Naive B cell (primary cell): ENCODE data around the gene MAST2. TPM values are rescaled to one million over a fixed set of nuclear protein-coding genes. Genes with fewer than 3 reads are reported as not detected.
A peak's percentile ranks its signal among the peaks of the same experiment; 100 is the strongest.

Experiments used
- ATAC-seq, 2 donors: fragments of 150-1000 bp; cut with Tn5 transposase; 2 replicates each; pipeline ENCODE4 v1.10.0; 2021; ENCODE audit warnings: low read depth in 2 of 2, mild to moderate bottlenecking in 2 of 2, moderate library complexity in 2 of 2
- DNase-seq: peaks from one replicate; pipeline ENCODE4 v3.0.0; 2022
- H3K27ac Mint-ChIP-seq, 6 donors: one replicate each; pipeline ENCODE4 v1.8.0; 2020 to 2022; ENCODE audit warnings: mild to moderate bottlenecking in 6 of 6, mixed read lengths in 6 of 6, moderate library complexity in 5 of 6, inconsistent platforms in 2 of 6
- H3K27me3 Mint-ChIP-seq, 3 donors: one replicate each; pipeline ENCODE4 v1.8.0; 2021 to 2022; ENCODE audit warnings: mixed read lengths in 3 of 3, mild to moderate bottlenecking in 1 of 3
- H3K36me3 Mint-ChIP-seq, 2 donors: one replicate each; pipeline ENCODE4 v1.8.0; 2020 to 2022; ENCODE audit warnings: mixed read lengths in 2 of 2, inconsistent platforms in 1 of 2, mild to moderate bottlenecking in 1 of 2
- H3K4me1 Mint-ChIP-seq, 3 donors: one replicate each; pipeline ENCODE4 v1.8.0; 2020 to 2022; ENCODE audit warnings: mixed read lengths in 3 of 3, inconsistent platforms in 1 of 3, mild to moderate bottlenecking in 1 of 3, moderate library complexity in 1 of 3
- H3K4me3 Mint-ChIP-seq, 8 donors: one replicate each; pipeline ENCODE4 v1.8.0; 2020 to 2022; ENCODE audit warnings: mild to moderate bottlenecking in 8 of 8, mixed read lengths in 8 of 8, moderate library complexity in 8 of 8, inconsistent platforms in 2 of 8
- H3K9me3 Mint-ChIP-seq, 7 donors: one replicate each; pipeline ENCODE4 v1.8.0; 2020 to 2022; ENCODE audit warnings: mixed read lengths in 7 of 7, mild to moderate bottlenecking in 5 of 7, inconsistent platforms in 2 of 7, moderate library complexity in 1 of 7
- polyA plus RNA-seq, 6 donors: library from polyadenylated mRNA; unstranded; fragments of 300-500 nt; fragmentation: Illumina TruSeq; gene quantifications; one replicate each; pipeline ENCODE4 v1.2.3, GENCODE V29; 2021; ENCODE audit warnings: low read depth in 6 of 6

Gene MAST2
- polyA plus RNA-seq, 6 donors from 2014 or later = 0.86 to 5.1 (median 3.2) TPM; not detected in 1

- Mint-ChIP-seq H3K36me3 (peaks cover 0 to 8% of the 10 kb centered on the region in 2 donors), H3K4me3 (no peak overlapping the region), H3K4me1 (no peaks in the 10 kb centered on the region), H3K27me3 (no peaks in the 10 kb centered on the region), H3K9me3 (peaks cover 0 to 1% (median 0%) of the 10 kb centered on the region in 7 donors), H3K27ac (no peak overlapping the region)
- ATAC-seq (no peak), DNase-seq (no peak)
Measured at GRCh38 chr1:46027788-46028573, 224.6 kb downstream of the MAST2 start.

DNA sequence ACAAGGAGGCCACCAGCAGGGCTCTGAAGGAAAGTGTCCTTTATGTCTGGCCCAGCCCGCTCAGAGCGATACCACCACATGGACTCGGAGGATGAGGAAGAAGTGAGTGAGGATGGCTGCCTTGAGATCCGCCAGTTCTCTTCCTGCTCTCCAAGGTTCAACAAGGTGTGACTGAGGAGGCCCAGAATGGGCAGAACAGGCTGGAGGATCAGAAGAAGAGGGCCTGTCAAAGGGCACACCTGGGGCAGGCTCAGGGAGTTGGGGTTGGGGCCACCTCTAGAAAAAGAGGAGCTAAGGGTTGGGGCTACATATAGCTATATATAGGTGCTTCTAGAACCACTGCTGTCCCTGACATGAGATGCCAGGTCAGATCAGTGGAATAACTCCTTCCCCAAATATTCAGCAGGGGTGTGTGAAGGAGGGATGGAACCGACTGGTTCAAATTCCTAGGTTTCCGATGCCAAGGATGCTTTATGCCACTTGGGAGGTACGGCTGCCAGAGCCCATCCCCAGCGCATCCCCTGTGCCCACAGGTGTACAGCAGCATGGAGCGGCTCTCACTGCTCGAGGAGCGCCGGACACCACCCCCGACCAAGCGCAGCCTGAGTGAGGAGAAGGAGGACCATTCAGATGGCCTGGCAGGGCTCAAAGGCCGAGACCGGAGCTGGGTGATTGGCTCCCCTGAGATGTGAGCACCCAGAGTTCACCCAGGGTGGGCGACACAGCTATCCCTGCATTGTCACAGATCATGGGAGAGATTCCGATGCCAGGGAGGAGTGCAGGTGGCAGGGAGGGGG, 226.9 kb downstream of the MAST2 start:
- Mint-ChIP-seq H3K27ac (peak overlapping the region in 1 of 6 donors; percentile 84), H3K27me3 (no peaks in the 10 kb centered on the region), H3K9me3 (peaks cover 0 to 1% (median 0%) of the 10 kb centered on the region in 7 donors), H3K36me3 (no peaks in the 10 kb centered on the region), H3K4me1 (no peaks in the 10 kb centered on the region), H3K4me3 (no peak overlapping the region)
- no peak for ATAC-seq
- DNase-seq = no peak

- Mint-ChIP-seq H3K9me3 (peaks cover 0 to 1% (median 0%) of the 10 kb centered on the region in 7 donors), H3K27ac (no peak overlapping the region), H3K4me1 (no peaks in the 10 kb centered on the region), H3K27me3 (no peaks in the 10 kb centered on the region), H3K4me3 (no peak overlapping the region), H3K36me3 (no peaks in the 10 kb centered on the region)
- ATAC-seq = no peak
- no peak for DNase-seq
Measured at GRCh38 chr1:46030876-46031660, 227.7 kb downstream of the MAST2 start.

DNA sequence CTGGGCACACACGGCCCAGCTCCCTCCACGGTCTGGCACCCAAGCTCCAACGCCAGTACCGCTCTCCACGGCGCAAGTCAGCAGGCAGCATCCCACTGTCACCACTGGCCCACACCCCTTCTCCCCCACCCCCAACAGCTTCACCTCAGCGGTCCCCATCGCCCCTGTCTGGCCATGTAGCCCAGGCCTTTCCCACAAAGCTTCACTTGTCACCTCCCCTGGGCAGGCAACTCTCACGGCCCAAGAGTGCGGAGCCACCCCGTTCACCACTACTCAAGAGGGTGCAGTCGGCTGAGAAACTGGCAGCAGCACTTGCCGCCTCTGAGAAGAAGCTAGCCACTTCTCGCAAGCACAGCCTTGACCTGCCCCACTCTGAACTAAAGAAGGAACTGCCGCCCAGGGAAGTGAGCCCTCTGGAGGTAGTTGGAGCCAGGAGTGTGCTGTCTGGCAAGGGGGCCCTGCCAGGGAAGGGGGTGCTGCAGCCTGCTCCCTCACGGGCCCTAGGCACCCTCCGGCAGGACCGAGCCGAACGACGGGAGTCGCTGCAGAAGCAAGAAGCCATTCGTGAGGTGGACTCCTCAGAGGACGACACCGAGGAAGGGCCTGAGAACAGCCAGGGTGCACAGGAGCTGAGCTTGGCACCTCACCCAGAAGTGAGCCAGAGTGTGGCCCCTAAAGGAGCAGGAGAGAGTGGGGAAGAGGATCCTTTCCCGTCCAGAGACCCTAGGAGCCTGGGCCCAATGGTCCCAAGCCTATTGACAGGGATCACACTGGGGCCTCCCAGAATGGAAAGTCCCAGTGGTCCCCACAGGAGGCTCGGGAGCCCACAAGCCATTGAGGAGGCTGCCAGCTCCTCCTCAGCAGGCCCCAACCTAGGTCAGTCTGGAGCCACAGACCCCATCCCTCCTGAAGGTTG, 231.4 kb downstream of the MAST2 start:
- ATAC-seq = no peak
- Mint-ChIP-seq H3K36me3 (no peaks in the 10 kb centered on the region), H3K27me3 (no peaks in the 10 kb centered on the region), H3K27ac (peak overlapping the region in 1 of 6 donors; percentile 8), H3K9me3 (peaks cover 0 to 1% (median 0%) of the 10 kb centered on the region in 7 donors), H3K4me1 (no peaks in the 10 kb centered on the region), H3K4me3 (no peak overlapping the region)
- no peak for DNase-seq

- Mint-ChIP-seq H3K4me3 (no peak overlapping the region), H3K27me3 (no peaks in the 10 kb centered on the region), H3K4me1 (peaks cover 12 to 15% (median 13%) of the 10 kb centered on the region in 3 donors), H3K27ac (no peak overlapping the region), H3K36me3 (no peaks in the 10 kb centered on the region), H3K9me3 (no peaks in the 10 kb centered on the region)
- DNase-seq (peak; percentile 73), ATAC-seq (peak; percentile 86 to 89)
Measured at GRCh38 chr1:46036894-46037839, 233.8 kb downstream of the MAST2 start.

GRCh38 chr1:46039571-46040052, 236.2 kb downstream of the MAST2 start:
- DNase-seq (no peak), ATAC-seq (no peak)
- no peak overlapping the region for H3K4me3 Mint-ChIP-seq
- H3K9me3 Mint-ChIP-seq = no peaks in the 10 kb centered on the region
- H3K27ac Mint-ChIP-seq = no peak overlapping the region
- no peaks in the 10 kb centered on the region for H3K36me3 Mint-ChIP-seq
- H3K27me3 Mint-ChIP-seq = no peaks in the 10 kb centered on the region
- peaks cover 32 to 39% (median 38%) of the 10 kb centered on the region in 3 donors for H3K4me1 Mint-ChIP-seq

GRCh38 chr1:46041551-46041950, 238.1 kb downstream of the MAST2 start:
- ATAC-seq (no peak), DNase-seq (no peak)
- Mint-ChIP-seq H3K27me3 (no peaks in the 10 kb centered on the region), H3K36me3 (no peaks in the 10 kb centered on the region), H3K27ac (peak overlapping the region in 1 of 6 donors; percentile 36), H3K4me3 (peak overlapping the region in 2 of 8 donors; percentile 5 to 67), H3K9me3 (no peaks in the 10 kb centered on the region), H3K4me1 (peaks cover 36 to 42% (median 42%) of the 10 kb centered on the region in 3 donors)

GRCh38 chr1:46041974-46042373, 238.6 kb downstream of the MAST2 start:
- H3K27me3 Mint-ChIP-seq = no peaks in the 10 kb centered on the region
- ATAC-seq (no peak), DNase-seq (no peak)
- H3K27ac Mint-ChIP-seq = peak overlapping the region in 3 of 6 donors; percentile 40 to 84 (median 72)
- H3K4me1 Mint-ChIP-seq = peaks cover 36 to 42% (median 42%) of the 10 kb centered on the region in 3 donors
- H3K9me3 Mint-ChIP-seq = no peaks in the 10 kb centered on the region
- H3K4me3 Mint-ChIP-seq = peak overlapping the region in 1 of 8 donors; percentile 17
- H3K36me3 Mint-ChIP-seq = no peaks in the 10 kb centered on the region

DNA sequence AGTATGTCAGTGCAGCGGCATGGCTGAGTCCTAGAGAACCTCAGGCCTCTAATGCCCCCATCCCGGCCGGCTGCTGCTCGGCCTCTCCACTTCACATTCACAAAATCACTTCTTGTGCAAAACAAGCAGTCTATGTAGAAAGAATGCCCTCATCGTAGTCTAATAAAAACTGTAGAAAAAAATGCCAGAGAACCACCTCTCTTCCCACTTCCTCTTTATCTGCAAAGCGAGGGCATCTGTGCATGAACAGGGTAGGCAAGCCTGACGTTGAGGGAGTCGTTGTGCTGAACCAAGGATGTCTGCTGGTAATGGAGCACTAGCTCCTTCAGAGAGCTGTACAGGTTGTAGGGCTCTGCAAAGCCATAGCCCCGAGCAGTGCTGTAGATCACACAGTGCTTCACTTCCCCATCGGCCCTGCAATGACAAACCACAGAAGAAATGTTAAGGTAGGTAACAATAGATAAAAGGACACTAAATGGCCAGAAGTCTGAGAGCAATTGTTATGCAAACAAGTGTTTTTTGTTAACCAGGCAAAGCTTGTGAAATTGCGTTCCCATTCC, 240.1 kb downstream of the MAST2 start:
- Mint-ChIP-seq H3K4me1 (peaks cover 36 to 42% (median 42%) of the 10 kb centered on the region in 3 donors), H3K27me3 (peaks cover 0 to 8% (median 0%) of the 10 kb centered on the region in 3 donors), H3K4me3 (peak overlapping the region; percentile 7 to 89 (median 74)), H3K27ac (peak overlapping the region; percentile 69 to 92 (median 84)), H3K36me3 (no peaks in the 10 kb centered on the region), H3K9me3 (no peaks in the 10 kb centered on the region)
- peak; percentile 84 for DNase-seq
- ATAC-seq = peak; percentile 99 to 100

DNA sequence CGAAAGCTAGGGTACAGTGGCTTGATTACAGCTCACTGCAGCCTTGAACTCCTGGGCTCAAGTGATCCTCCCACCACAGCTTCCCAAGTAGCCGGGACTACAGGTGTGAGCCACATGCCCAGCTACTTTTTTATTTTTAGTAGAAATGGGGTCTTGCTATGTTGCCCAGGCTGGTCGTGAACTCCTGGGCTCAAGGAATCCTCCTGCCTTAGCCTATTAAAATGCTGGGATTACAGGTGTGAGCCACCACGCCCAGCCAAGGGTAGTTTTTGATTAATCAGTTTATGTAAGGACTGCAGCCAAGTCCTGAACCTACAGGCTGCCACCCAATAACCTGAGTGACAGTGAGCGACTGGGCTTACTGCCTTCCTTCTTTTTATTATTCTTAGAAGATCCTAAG, 240.7 kb downstream of the MAST2 start:
- H3K36me3 Mint-ChIP-seq = no peaks in the 10 kb centered on the region
- H3K9me3 Mint-ChIP-seq = no peaks in the 10 kb centered on the region
- peak overlapping the region in 4 of 6 donors; percentile 11 to 85 (median 34) for H3K27ac Mint-ChIP-seq
- DNase-seq = no peak
- ATAC-seq = no peak
- H3K4me1 Mint-ChIP-seq = peaks cover 36 to 42% (median 42%) of the 10 kb centered on the region in 3 donors
- H3K27me3 Mint-ChIP-seq = peaks cover 0 to 12% (median 0%) of the 10 kb centered on the region in 3 donors
- H3K4me3 Mint-ChIP-seq = peak overlapping the region in 3 of 8 donors; percentile 21 to 69 (median 64)

GRCh38 chr1:46053734-46054133, 250.3 kb downstream of the MAST2 start:
- ATAC-seq = no peak
- Mint-ChIP-seq H3K4me3 (no peak overlapping the region), H3K4me1 (peaks cover 0 to 10% (median 7%) of the 10 kb centered on the region in 3 donors), H3K27me3 (peaks cover 0 to 2% (median 0%) of the 10 kb centered on the region in 3 donors), H3K27ac (no peak overlapping the region), H3K9me3 (no peaks in the 10 kb centered on the region), H3K36me3 (no peaks in the 10 kb centered on the region)
- no peak for DNase-seq
